Left hindlimb (tissue), 1 donor: ENCODE measurements around the gene SMOC2.
"Not testable (repeated sequence)": the region's sequence is repeated elsewhere in the genome, so short reads cannot be mapped to it uniquely, and the experiment has no call there.

Experiments
- DNase-seq: peaks from one replicate; pipeline ENCODE4 v3.0.0-alpha.2; 2018

SMOC2 gene

GRCh38 chr6:168609026-168609685 is 168.2 kb downstream of the SMOC2 start:
- no peak for DNase-seq

DNA sequence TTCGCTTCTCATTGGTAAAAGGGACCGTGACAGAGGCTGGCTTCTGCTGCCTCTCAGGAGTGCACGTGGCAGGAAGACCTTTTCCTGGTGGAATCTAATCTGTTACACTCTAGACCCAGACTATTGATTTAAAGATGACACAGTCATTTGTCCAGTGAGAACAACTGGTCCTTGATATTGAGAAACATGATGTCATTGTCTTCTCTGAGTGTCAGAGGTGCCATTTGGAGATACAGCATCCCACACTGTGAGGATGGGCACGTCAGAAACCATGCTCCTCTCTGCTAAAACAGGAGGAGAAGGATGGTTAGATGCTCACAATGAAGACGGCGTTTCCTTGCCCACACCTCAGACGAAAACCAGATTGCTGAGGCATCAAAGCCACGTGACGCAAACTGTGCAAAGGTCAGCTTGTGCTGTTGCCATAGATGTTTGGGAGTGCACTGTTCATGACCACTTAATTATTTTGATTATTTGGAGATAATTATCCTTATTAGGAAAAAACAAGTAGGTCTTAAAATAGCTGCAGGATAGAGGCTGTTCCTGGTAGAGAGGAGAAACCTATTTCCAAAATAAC is 169.0 kb downstream of the SMOC2 start:
- no peak for DNase-seq

- not testable (repeated sequence) for DNase-seq
These were observed 170.0 kb downstream of the SMOC2 start for GRCh38 chr6:168610966-168611365.

- DNase-seq = no peak
These were observed 170.7 kb downstream of the SMOC2 start for GRCh38 chr6:168611691-168612090.

GRCh38 chr6:168612586-168612985 is 171.6 kb downstream of the SMOC2 start:
- no peak for DNase-seq

GRCh38 chr6:168615837-168616236 is 174.9 kb downstream of the SMOC2 start:
- no peak for DNase-seq

DNA sequence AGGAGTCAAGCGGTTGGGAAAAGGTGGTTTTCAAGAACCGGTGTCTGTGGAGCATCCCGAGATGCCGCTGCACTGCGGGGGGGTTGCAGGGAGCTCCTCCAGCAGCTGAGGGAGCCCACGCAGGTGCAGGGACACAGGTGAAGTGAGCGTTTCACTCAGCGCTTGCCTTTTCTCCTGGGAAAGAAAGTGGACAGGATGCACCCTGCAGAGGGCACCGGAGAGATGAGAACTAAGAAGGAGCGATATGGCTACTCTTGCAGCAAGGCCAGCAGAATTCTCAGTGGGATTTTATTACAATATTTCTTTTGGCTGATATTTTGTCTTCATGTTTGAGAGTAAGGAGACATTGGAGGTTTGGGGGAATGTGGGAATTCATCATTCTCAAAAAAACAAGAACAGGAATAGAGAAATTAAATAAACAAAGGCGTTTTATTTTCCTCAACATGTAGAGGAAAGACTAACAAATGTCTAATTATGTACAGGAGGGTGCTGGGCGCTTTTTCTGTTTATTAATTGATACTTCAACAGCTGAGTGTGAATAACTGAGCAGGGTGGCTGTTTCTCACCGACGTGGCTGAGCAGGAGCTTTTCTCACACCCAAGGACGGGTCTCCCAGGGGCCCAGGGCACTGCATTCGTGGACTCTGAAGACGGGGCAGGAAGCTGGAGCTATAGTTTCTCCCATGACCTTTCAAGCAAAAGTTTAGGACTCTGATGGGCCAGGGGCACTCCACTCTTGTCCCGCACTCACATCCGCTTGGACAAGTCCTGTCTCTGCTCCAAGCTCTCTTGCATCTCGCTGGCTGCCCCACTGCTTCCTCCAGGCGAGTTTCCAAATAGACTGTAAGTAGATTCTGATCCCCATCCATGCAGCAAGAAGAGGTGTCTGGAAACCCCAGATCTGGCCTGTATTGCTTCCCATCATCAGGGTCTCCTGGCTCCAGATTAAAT is 176.1 kb downstream of the SMOC2 start:
- no peak for DNase-seq

DNA sequence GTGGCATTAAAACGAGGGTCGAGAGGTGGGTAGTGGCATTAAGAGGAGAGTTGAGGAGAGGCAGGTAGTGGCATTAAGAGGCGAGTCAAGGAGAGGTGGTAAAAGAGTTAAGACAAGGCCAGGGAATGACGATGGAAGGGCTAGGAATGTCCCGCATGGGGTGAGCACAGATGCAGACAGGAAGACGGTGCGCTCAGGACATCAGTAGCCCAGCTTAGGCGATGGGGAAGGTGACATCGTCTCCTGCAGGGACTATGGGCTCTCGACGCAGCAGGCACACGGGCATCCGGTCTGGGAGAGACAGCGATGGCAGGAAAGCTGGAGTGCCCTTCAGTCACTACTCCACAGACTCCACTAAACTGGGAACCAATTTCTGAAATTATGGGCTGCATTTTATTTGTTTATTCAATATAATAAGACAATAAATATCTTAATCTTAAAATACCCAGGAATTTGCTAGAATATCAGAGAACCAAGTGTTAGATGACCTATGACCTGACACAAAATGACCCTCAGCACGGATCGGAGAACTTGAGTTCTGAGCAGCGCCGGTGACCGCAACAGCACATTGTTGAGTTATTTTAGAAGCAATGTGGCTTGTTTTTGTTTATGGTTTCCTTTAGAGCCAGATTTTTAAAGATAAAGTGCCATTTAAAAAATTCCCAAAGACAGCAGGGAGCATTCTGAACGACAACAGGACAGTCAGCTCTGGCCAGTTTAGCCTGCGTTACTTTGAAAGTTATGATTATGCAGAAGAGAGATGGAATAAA is 177.7 kb downstream of the SMOC2 start:
- DNase-seq = no peak

GRCh38 chr6:168619560-168620314 is 178.8 kb downstream of the SMOC2 start:
- DNase-seq = no peak

DNA sequence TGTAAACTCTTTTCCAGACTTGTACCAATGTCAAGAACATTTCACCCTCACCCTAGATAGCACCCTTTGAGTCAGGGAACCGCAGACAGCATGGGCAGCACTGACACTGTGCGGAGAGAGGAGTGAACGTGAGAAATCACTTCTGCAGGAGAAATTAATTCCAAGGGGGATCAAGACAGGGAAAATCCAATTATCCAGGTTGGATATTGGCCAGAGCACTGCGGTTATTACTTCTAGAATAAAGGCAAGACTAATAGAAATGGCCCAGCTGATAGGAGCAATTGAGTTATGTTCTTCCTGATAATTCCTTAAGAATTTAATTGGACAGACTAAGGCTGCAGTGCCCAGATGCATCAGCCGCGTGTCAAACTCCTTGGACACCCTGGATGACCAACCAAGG is 179.6 kb downstream of the SMOC2 start:
- no peak for DNase-seq

DNA sequence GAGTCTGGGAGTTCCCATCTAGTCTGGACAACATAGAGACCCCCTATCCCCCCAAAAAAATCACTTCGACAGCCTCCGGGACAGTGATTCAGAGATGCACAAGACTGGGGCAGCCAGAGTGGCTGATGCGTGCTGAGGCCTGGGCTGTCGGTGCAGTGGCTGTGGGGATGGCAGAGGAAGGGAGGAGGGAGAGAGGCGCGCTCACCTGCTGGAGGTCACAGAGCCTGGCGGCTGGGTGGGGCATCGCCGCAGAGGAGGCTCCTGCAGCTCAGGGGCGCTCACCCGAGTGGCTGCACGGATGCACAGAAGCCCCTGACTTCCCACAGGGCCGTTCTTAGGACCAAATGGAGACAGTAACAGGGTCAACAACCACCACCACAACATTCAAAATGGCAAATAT is 182.8 kb downstream of the SMOC2 start:
- DNase-seq = peak; percentile 2

DNA sequence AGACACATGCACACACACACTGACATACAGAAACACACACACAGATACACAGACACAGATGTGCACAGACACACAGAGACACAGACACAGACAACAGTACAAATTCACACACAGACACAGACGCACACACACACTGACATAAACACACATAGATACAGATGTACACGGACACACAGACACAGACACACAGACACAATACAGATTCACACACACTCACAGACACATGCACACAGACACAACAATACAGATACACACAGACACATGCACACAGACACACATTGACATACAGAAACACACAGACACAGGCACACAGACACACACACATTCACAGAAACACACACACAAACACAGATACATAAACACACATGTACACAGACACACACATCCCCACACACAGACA is 183.6 kb downstream of the SMOC2 start:
- no peak for DNase-seq

DNA sequence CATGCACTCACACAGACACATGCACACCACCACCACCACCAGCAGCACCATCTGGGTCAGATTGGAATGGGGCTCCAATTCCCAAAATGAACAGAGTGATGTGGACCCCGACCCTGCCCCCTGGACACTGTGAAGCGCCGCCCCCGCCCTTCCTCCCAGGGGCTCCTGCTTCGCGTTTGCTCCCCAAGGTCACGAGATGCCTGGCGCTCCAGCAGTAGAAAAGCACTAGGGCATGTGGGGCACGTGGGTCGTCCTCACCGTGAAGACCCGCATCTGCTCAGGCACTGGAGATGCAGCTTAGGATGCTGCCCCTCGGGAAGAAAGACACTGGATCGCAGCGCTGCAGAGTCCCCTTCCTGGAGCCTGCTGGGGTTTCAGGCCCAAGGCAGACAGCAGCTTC is 184.0 kb downstream of the SMOC2 start:
- DNase-seq = peak; percentile 10

DNA sequence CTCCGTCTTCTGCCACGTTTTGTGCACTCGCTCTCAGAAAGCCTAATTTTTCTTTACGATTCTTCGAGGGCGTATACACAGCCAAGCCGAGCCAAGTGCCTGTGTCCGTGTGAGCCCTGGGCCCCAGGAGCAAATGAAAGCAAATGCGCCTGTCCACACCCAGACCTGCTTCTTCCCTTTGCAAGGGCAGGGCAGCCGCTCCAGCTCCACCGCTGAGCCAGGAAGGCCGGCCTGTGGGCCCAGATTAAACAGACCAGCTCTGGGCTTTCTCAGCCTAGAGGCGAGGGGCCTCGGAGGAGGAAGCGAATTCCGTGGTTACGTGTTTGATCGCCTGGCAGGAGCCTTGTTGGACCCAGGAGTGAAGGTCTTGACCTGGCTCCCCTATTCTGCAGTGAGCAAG is 184.6 kb downstream of the SMOC2 start:
- peak; percentile 31 for DNase-seq

GRCh38 chr6:168626046-168626602 is 185.1 kb downstream of the SMOC2 start:
- peak; percentile 26 for DNase-seq

- DNase-seq = peak; percentile 10
These were observed 186.7 kb downstream of the SMOC2 start for GRCh38 chr6:168627506-168628175.

DNA sequence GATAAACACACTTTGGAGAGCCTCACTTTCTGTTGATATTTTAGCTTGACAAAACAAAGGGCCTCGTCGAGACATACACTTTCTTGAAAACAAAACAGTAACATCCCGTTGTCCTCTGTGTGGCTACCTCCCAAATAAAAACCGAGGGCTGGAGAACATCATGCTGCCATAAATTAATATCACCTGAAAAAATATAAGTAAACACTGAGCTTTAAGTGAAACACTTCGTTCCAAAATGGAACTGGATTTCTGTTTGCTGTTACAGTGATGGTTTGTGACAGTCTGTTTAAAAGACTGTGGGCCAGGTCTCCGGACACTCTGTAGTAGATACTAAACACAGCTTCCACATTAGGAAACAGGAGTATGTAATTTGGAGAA is 187.2 kb downstream of the SMOC2 start:
- DNase-seq = no peak

DNA sequence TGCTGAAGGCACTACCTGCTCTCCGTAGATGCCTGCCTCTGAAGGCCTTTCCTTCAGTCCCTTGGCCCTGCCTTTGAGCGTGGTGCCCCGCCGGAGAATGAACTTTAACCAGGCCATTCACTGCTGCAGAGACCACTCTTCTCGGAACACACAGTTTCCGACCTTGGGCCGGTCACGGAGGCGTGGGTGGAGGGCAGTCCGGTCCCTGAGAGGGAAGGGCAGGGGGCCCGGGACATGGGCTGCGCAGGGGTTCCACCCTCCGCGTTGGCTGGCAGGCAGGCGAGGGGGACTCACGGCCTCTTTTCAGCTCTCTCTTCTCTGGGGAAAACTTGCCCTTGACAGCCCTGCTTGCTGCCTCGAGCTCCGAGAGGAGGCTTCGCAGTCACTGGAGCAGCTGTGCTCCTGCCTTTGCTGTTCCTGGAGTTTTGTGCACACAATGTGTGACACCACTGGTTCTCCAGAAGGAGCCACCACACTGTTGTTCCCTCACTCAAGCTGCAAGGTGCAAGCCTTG is 187.8 kb downstream of the SMOC2 start:
- no peak for DNase-seq

DNA sequence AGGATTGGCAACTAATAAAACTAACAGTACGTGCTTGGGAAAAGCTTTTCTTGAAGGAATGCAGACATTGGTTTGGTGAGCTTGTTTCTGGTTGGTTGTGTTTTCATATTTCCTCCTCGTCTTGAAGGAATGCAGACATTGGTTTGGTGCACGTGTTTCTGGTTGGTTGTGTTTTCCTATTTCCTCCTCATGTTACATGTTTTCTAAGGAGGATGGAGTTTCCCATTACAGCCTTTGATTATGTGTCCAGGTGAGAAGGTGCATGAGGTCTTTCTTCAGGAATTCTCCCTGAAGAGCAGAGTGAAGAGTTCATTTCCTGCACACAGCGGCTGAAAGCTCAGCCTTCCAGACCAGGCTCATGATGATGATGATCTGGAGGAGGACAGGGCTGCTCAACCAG is 190.6 kb downstream of the SMOC2 start:
- DNase-seq = no peak

- no peak for DNase-seq
These were observed 191.7 kb downstream of the SMOC2 start for GRCh38 chr6:168632694-168633093.
